ENCODE results near the gene GP1BB.

DNA sequence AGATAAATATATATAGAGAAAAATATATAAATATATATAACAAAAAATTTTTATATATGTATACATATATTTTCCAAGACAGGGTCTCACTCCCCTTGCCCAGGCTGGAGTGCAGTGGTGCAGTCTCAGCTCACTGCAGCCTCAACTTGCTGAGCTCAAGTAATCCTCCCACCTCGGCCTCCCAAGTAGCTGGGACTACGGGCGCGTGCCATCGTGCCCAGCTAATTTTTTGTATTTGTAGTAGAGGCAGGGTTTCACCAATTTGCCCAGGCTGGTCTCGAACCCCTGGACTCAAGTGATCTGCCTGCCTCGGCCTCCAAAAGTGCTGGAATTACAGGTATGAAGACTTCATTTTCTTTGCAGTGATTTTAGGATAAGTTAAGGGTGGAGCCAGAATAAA, 47.9 kb upstream of the GP1BB start:
- TF ChIP-seq, protein P1, sequence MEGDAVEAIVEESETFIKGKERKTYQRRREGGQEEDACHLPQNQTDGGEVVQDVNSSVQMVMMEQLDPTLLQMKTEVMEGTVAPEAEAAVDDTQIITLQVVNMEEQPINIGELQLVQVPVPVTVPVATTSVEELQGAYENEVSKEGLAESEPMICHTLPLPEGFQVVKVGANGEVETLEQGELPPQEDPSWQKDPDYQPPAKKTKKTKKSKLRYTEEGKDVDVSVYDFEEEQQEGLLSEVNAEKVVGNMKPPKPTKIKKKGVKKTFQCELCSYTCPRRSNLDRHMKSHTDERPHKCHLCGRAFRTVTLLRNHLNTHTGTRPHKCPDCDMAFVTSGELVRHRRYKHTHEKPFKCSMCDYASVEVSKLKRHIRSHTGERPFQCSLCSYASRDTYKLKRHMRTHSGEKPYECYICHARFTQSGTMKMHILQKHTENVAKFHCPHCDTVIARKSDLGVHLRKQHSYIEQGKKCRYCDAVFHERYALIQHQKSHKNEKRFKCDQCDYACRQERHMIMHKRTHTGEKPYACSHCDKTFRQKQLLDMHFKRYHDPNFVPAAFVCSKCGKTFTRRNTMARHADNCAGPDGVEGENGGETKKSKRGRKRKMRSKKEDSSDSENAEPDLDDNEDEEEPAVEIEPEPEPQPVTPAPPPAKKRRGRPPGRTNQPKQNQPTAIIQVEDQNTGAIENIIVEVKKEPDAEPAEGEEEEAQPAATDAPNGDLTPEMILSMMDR (IDR thresholded peaks at IDR 0.05) = no peak
- TF ChIP-seq POLR2A (IDR thresholded peaks at IDR 0.05) = no peak
